Stimulated activated memory B cell treated with anti-CD40 and anti-IgM and Interleukin-4, amounts not matched to agents 10 μg/mL and 1 μg/mL and 100 μg/mL, for 72 hours (primary cell): ENCODE data around the gene TNIK.
A peak's percentile ranks its signal among the peaks of the same experiment; 100 is the strongest.

ENCODE experiments used
- ATAC-seq: fragments of 150-1000 bp; cut with Tn5 transposase; 2 replicates; pipeline ENCODE4 v1.10.0; 2021
- H3K27ac Mint-ChIP-seq: one replicate; pipeline ENCODE4 v1.8.0; 2022; ENCODE audit warnings: mild to moderate bottlenecking, mixed read lengths
- H3K27me3 Mint-ChIP-seq: one replicate; pipeline ENCODE4 v1.8.0; 2022; ENCODE audit warnings: mixed read lengths
- H3K36me3 Mint-ChIP-seq: one replicate; pipeline ENCODE4 v1.8.0; 2022; ENCODE audit warnings: mixed read lengths
- H3K4me1 Mint-ChIP-seq: one replicate; pipeline ENCODE4 v1.8.0; 2022; ENCODE audit warnings: mixed read lengths
- H3K4me3 Mint-ChIP-seq: one replicate; pipeline ENCODE4 v1.8.0; 2022; ENCODE audit warnings: mild to moderate bottlenecking, moderate library complexity, mixed read lengths
- H3K9me3 Mint-ChIP-seq: one replicate; pipeline ENCODE4 v1.8.0; 2022; ENCODE audit warnings: mixed read lengths

TNIK gene

DNA sequence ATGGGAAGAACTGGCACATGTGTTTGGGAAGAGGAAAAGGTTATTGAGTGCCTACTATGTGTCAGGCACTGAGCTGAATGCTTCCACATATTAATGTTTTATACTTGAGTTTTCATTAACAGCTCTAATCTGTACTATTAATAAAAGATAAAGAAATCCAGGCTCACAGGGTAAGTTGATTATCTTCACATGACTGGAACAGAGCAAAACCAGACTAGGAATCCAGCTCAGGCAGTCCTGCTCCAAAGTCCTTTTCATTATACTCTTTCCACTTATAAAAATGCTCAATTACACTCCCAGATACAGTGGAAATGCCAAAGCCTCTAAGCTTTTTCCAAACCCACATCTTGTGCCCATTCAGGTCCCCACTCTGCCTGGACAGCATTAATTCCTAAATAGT, 97.6 kb downstream of the TNIK start:
- Mint-ChIP-seq H3K4me1 (no peaks in the 10 kb centered on the region), H3K27ac (no peak overlapping the region), H3K27me3 (no peaks in the 10 kb centered on the region), H3K4me3 (no peak overlapping the region), H3K36me3 (no peaks in the 10 kb centered on the region), H3K9me3 (peaks cover 2% of the 10 kb centered on the region)
- ATAC-seq, result no peak

DNA sequence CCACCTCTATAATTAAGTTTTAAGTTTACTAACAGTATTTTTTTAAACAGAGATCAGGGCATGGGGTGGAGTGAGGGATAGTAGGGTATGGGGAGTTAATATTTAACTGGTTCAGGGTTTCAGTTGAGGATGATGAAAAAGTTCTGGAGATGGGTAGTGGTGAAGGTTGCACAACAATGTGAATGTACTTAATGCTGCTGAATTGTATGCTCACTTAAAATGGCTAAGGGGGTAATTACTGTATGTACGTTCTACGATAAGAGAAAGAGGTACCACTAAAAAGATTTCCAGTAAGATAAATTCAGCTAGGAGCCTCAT, 101.4 kb downstream of the TNIK start:
- H3K4me1 Mint-ChIP-seq, result no peaks in the 10 kb centered on the region

DNA sequence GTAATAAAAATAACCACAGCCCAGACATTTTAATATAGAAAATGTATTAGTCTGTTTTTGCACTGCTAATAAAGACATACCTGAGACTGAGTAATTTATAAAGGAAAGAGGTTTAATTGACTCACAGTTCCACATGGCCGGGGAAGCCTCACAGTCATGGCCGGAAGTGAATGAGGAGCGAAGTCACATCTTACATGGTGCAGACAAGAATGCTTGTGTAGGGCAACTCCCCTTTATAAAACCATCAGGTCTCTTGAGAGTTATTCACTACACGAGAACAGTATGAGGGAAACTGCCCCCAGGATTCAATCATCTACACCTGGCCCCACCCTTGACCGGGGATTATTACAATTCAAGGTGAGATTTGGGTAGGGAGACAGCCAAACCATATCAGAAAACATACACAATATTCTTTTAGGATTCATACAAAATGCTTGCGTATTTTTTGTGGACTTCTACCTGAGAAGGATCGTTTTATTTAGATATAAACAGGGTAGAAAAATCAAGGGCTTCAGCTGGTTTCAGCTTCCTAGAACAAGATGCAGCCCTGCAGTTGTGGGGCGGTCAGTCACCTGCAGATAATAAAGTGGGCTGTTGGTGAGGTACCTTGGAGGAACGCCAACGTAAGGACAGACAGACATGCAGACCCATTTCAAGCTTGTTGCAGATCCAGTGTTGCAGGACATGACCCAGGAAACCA, 101.9 kb downstream of the TNIK start:
- ATAC-seq, result no peak
- Mint-ChIP-seq H3K4me3 (no peak overlapping the region), H3K27me3 (no peaks in the 10 kb centered on the region), H3K9me3 (peaks cover 4% of the 10 kb centered on the region), H3K4me1 (no peaks in the 10 kb centered on the region), H3K27ac (no peak overlapping the region), H3K36me3 (no peaks in the 10 kb centered on the region)

More for the DNA sequence above, 101.4 kb downstream of the TNIK start:
- no peak for ATAC-seq
- H3K27me3 Mint-ChIP-seq, result no peaks in the 10 kb centered on the region
- H3K36me3 Mint-ChIP-seq, result no peaks in the 10 kb centered on the region
- no peak overlapping the region for H3K27ac Mint-ChIP-seq
- peaks cover 4% of the 10 kb centered on the region for H3K9me3 Mint-ChIP-seq
- no peak overlapping the region for H3K4me3 Mint-ChIP-seq

DNA sequence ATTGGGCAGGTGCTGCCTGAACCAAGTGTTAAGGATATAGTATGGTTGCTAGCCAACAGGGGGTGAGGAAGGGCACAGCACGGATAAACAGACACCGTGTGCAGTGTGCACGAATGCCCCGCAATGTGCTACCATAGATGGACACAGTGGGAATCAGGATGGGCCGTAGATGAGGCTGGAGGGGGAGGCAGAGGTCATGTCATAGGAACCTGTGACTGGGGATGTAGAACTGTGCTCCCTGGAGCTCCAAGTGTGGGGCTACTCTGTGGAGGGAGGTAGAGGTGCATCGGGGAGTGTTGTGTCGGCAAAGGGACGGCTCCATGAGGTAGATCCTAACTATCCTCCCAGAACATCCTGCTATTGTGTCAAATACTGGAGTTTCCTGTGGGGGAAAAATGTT, 102.5 kb downstream of the TNIK start:
- no peak for ATAC-seq
- Mint-ChIP-seq H3K27me3 (no peaks in the 10 kb centered on the region), H3K9me3 (peaks cover 4% of the 10 kb centered on the region), H3K27ac (no peak overlapping the region), H3K4me3 (no peak overlapping the region), H3K4me1 (no peaks in the 10 kb centered on the region), H3K36me3 (no peaks in the 10 kb centered on the region)

DNA sequence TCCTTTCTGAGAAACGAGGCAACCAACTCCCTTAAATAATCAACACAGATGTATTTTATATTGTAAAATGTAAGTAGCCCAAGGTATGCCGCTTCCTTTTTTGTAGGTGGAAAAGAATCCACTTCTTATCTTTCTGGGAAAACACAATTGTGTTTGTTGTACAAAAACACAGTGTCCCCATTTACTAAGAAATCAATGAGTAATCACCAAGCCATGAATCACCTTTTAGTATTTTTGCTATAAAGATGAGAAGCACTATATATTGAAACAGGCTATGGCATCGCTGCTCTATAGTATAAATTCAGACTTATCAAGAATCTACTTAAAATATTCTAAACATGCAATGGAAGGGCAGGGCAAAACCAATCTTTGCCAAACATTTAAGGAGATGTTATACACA, 104.0 kb downstream of the TNIK start:
- H3K9me3 Mint-ChIP-seq, result peaks cover 4% of the 10 kb centered on the region
- no peaks in the 10 kb centered on the region for H3K36me3 Mint-ChIP-seq
- H3K27me3 Mint-ChIP-seq, result no peaks in the 10 kb centered on the region
- no peak overlapping the region for H3K4me3 Mint-ChIP-seq
- H3K27ac Mint-ChIP-seq, result no peak overlapping the region
- H3K4me1 Mint-ChIP-seq, result no peaks in the 10 kb centered on the region
- ATAC-seq, result no peak

DNA sequence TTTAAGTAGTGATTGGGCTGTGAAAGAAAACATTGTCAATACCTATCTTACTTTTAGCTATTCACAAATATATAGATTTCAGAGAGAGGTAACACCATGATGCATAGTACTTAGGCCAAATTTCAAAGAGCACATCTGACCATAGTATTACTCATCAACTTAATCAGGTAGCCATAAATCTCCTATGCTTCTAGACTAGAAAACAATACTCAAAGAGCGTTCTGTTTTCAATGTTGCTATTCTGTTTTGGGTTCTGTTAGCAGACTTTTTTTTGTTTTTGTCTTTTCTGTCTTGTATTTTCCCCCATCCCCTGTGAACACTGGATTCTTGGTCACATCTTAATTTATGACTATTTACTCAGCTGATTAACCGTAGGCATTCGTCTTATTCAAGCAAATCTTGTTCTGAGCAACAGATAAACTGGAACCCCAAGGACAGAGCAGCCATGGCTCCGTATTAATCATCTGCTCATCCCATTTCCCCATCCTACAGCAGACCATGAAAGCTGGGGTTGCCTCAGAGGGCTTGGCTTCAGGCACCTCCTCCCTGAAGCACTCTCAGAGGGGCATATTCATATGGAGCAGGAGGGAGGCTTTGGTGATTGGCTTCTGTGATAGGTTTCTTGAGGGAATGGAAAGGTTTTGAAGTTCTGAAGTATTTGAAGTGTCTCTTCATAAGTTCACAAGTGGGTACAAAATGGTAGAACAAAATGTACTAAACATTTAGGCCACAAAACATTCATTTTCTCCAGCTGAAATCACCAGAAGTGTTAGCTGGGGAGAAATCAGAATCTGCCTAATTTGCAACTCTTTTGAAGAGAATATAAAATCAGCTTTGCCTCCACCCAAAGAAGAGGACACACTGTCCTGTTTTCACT, 105.3 kb downstream of the TNIK start:
- no peak for ATAC-seq
- Mint-ChIP-seq H3K27me3 (no peaks in the 10 kb centered on the region), H3K4me1 (no peaks in the 10 kb centered on the region), H3K9me3 (peaks cover 4% of the 10 kb centered on the region), H3K4me3 (no peak overlapping the region), H3K36me3 (no peaks in the 10 kb centered on the region), H3K27ac (no peak overlapping the region)

DNA sequence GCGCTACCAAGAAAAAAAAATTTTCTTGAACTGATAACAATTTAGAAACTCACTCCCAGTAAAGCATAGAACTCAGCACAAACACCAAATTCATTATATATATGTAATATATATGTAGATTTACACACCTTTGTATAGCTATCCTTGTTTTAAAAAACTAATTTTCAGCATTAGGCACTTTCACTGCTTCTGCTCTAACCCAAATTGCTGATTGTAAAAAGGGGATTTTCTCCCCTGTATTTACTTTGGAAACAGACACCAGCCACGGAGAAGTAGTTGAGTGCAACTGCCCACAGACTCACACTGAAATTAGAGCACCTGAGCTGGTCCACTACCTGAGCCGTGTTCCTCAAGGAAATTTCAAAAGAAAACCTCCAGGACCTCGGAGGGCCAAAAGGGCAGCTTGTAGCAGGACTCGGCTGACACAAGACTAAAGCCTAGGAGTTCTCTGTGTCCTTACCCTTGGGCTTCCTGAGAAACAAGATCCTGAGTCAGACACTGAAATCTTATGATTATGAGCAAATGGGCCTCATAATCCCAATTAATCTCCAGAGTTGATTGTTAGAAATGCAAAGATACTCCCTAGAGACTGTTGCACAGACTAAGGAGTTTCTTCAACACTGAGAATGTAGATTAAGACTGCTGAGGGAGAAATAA, 106.0 kb downstream of the TNIK start:
- Mint-ChIP-seq H3K27ac (no peak overlapping the region), H3K36me3 (no peaks in the 10 kb centered on the region), H3K9me3 (peaks cover 4% of the 10 kb centered on the region), H3K27me3 (no peaks in the 10 kb centered on the region), H3K4me1 (no peaks in the 10 kb centered on the region), H3K4me3 (no peak overlapping the region)
- no peak for ATAC-seq

DNA sequence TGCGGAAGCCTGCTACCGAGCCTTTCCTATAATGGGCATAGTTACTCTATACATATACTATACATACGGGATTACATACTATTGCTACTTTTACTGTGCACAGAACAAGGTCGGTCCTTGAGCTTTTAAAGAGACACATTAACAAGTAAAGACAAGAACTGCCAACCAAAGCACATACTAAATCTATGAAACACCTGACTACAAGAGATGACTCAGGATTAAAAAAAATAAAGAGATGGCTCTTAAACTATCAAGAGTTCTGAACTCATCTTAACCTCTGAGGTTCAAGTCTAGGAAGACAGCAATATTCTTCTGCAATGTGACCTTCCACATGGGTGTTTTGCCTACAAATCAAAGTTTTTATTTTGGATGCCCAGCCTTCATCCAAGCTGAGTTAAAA, 106.8 kb downstream of the TNIK start:
- no peaks in the 10 kb centered on the region for H3K36me3 Mint-ChIP-seq
- no peak overlapping the region for H3K27ac Mint-ChIP-seq
- ATAC-seq, result no peak
- no peaks in the 10 kb centered on the region for H3K27me3 Mint-ChIP-seq
- H3K4me1 Mint-ChIP-seq, result no peaks in the 10 kb centered on the region
- H3K4me3 Mint-ChIP-seq, result no peak overlapping the region
- H3K9me3 Mint-ChIP-seq, result peaks cover 4% of the 10 kb centered on the region

DNA sequence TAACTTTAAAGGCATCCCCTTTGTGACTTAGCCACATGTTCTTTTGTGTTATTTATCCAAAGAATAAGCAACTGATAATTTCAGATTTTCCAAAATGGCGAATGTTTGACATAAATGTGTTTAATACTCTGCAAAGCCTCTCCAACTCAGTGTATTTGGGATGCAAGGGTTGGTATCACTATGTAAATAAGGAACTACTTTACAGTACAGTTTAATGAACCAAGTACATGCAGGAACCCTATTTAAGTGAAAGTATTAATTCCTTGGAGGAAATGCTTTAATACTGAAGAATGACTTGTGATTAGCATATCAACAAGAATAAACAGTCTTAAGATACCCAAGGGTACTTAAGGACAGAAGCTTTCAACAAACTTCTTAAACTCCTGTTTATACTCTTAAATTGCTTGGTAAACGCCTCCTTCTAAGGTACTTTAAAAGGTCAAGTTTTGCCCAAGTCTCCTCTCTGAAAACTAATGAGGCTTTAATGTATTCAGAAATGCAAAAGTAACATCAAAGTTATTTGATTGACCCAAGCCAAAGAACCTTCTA, 107.7 kb downstream of the TNIK start:
- Mint-ChIP-seq H3K27me3 (no peaks in the 10 kb centered on the region), H3K9me3 (peaks cover under 1% of the 10 kb centered on the region), H3K27ac (no peak overlapping the region), H3K4me3 (no peak overlapping the region), H3K4me1 (peaks cover 1% of the 10 kb centered on the region), H3K36me3 (no peaks in the 10 kb centered on the region)
- no peak for ATAC-seq

DNA sequence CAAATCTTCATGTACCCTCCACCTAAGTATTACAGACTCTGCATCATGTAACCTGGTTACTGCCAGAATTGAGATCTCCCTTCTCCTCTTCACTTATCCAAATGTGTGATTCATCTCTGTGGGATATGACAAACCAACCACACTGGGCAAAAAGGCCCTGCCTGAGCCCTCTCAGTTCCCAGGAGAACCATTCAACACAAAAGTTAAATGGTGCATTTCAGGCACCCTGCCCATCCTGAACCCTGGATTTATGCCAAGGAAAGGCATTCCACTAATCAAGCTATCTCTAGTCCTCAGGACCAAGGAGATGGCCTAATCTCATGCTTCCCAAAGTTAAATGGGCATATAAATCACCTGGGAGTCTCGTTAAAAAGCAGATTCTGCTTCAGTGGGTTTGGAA, 108.5 kb downstream of the TNIK start:
- no peaks in the 10 kb centered on the region for H3K27me3 Mint-ChIP-seq

DNA sequence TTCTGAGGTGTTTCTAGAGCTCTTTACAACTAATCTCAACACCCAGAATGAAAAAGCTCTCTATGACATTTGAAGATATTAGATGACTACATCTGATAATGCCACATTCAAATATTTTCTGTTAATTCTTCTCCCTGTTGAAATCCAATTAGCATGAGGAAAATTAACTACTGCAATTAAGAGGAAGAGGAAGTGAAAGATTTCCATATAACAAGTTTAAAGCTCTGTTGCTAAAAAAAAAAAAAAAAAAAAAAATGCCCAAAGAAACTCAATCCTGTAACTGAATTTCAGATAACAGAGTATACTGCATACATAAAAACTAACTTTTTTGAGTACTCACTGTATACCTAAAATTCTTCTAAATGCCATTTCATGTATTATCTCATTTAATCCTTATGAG, 109.8 kb downstream of the TNIK start:
- Mint-ChIP-seq H3K27ac (no peak overlapping the region), H3K4me3 (no peak overlapping the region), H3K4me1 (peaks cover 5% of the 10 kb centered on the region), H3K9me3 (no peaks in the 10 kb centered on the region), H3K36me3 (no peaks in the 10 kb centered on the region), H3K27me3 (no peaks in the 10 kb centered on the region)
- no peak for ATAC-seq

More for the DNA sequence above, 108.5 kb downstream of the TNIK start:
- ATAC-seq, result no peak
- H3K9me3 Mint-ChIP-seq, result no peaks in the 10 kb centered on the region
- no peaks in the 10 kb centered on the region for H3K36me3 Mint-ChIP-seq
- no peak overlapping the region for H3K27ac Mint-ChIP-seq
- H3K4me3 Mint-ChIP-seq, result no peak overlapping the region
- H3K4me1 Mint-ChIP-seq, result peaks cover 5% of the 10 kb centered on the region

DNA sequence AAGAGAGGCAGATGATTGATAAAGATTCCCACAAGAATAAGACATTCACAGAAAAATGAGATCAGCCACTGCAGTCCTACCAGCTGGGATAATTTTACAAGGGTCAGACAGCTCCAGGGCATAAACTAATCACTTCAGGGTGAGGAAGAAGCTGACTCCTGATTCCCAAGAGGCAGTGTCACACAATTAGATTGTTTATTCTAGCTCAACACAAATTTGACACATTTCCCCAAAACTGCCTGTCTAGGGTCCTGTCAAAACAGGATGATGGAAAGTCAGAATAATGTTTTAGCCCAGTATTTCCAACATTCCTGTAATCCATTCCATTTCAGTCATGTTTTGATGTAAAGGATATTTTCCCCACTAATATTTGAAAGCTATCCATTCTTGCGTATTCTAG, 110.8 kb downstream of the TNIK start:
- no peaks in the 10 kb centered on the region for H3K36me3 Mint-ChIP-seq
- H3K4me3 Mint-ChIP-seq, result no peak overlapping the region
- no peaks in the 10 kb centered on the region for H3K9me3 Mint-ChIP-seq
- no peak overlapping the region for H3K27ac Mint-ChIP-seq
- peaks cover 5% of the 10 kb centered on the region for H3K4me1 Mint-ChIP-seq
- no peak for ATAC-seq
- H3K27me3 Mint-ChIP-seq, result no peaks in the 10 kb centered on the region

DNA sequence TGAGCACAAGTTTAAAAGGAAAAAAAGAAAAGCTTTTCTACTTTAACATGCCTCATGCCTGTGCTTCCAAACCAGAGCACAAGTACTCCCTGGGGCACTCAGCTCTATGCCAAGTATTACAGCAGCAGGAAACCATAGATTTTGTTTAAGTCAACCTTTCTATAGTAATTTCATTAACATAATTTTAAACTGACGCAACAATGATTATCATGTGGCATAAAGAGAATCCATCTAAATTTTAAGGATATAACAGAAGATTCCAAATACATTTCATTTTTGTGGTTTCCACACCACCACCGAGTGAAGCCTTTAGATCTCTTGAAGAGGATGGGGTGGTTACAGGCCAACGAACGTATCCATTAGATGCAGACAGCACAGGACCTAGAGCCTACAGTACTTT, 112.1 kb downstream of the TNIK start:
- Mint-ChIP-seq H3K4me3 (no peak overlapping the region), H3K27me3 (no peaks in the 10 kb centered on the region), H3K27ac (no peak overlapping the region), H3K9me3 (no peaks in the 10 kb centered on the region), H3K4me1 (peaks cover 5% of the 10 kb centered on the region), H3K36me3 (no peaks in the 10 kb centered on the region)
- ATAC-seq, result no peak

DNA sequence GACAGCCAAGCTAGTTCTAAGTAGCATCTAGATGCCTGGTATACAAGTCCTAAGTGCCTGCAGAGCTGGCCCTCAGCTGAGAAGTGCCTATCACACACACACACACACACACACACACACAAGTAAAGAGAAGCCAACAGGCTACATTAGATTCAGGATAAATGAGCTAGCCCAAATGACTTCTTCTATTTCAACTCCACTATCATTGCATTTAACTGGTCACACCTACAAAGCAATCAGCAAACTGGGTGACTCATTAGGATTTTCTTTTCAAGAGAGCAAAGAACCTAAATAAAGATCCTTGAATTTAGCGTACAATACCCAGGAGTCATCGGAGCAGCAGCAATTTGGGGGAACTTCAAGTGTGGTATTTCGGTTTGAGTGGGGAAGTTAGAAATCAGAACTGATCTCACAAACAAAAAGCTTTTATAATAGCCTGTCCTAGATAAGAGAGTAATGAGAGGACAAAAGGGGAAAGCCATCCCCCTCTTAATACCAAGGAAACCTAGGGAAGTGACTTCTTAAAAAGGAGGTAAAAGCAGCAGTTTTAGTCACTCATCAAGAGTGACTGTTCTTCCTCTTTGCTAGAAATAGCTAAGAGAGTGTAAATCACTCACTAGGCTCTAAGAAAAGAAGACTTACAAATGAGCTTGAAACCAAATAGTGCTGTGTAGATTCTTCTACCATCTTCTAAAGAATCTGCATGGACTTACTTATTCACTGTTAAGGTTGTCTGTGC, 112.7 kb downstream of the TNIK start:
- H3K27me3 Mint-ChIP-seq, result no peaks in the 10 kb centered on the region
- H3K4me3 Mint-ChIP-seq, result no peak overlapping the region
- H3K27ac Mint-ChIP-seq, result no peak overlapping the region
- H3K4me1 Mint-ChIP-seq, result peaks cover 5% of the 10 kb centered on the region
- peak; percentile 42 for ATAC-seq
- no peaks in the 10 kb centered on the region for H3K36me3 Mint-ChIP-seq
- no peaks in the 10 kb centered on the region for H3K9me3 Mint-ChIP-seq
